Activated T-cell treated with anti-CD3 and anti-CD28 coated beads for 24 hours (primary cell): ENCODE data around the gene TMEM178A.

Experiments used
- DNase-seq: peaks from one replicate; pipeline ENCODE4 v3.0.0-alpha.2; 2020; ENCODE audit warnings: low read depth

TMEM178A gene

DNA sequence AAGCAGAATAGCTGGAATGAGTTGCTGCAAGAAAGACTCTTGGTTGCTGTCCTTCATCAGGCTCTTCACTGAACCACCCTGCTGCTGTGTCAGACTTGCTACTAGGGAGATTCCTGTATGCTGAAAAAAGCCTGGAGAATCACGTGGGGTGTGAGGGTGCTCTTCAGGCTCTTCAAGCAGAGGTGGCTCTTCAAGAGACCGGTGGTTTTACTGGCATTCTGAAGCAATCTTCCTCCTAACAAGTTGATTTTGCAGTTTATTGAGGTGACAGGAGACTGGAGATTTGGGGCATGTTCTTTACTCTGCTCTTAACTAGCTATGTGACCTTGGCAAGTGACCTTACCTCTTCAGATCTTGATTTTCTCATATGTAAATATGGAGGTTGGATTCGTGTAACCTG lies 14.1 kb downstream of the TMEM178A start:
- no peak for DNase-seq

DNA sequence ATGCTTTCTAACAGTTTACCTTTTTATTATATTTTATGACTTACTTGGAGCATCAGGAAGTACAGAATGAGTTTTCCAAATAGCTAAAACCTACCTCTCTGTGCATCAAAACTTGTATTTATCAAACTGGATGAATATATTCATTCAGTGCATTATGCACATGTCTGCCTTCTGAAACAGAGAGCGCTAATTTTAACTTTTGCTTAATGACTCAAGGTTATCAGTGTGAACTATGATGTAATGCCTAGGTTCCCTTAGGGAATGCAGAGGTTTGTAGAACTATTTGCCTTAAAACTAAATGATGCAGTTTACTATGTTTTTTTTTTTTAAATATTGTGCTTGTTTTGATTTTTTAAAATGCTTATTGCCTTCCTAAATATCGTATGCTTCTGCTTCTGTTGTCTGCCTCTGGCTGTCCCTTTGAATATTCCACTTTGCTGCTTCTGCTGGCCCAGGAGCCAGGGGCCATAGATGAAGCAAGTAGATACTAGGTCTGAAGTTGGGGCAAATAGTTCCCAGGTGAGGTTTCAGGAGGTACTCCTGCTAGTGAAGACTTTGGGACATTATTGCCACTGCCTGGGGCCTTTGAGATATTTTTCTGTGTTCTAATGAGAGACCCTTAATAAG lies 16.5 kb downstream of the TMEM178A start:
- no peak for DNase-seq

DNA sequence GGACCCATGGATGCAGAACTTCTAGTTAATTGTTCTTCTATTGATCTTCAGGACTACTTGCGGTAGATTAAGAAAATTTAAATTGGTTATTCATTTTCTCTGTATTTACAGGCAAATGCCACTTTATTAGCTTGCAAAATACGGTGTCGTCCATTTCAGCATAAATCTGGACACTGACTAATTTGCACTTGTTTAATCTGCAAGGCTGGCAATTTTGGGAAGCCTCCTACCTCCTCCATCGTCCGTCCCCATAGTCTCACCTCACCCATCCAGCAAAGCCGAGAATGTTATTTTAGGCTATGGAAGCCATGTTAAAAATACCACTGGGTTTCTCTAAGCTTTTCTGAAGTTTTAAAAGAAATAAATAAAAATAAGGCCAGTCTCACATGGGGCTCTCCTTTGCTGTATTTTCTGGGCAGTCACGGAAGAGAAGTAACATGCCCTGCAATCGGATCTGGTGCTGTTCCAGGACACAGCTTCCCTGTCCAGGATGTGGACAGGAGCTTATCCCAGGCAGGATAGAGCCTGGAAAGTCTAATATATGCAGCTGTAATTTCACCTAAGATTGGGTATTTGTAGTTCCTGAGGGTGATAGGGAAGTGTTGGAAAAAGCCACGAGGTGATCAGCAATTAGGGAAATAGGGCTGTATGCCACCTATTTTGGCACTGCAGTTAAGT lies 17.4 kb downstream of the TMEM178A start:
- no peak for DNase-seq

DNA sequence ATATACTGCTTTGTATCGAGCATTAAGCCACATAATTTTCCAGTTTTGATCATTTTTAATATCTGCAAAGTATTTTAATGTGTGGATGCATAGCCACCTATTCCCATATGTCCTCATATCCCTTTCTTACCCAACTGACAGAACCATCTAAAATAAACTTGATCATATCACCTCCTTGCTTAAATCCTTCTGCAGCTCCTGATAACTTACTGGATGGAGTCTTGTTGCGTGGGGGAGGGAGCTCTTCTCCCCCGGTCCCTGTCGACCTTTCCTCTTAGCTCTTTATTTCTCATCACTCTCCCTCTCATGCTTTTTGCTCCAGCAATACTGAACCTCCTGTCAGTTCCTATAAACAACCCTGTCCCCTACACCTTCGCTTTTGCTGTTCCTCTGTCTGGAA lies 18.7 kb downstream of the TMEM178A start:
- DNase-seq: no peak

DNA sequence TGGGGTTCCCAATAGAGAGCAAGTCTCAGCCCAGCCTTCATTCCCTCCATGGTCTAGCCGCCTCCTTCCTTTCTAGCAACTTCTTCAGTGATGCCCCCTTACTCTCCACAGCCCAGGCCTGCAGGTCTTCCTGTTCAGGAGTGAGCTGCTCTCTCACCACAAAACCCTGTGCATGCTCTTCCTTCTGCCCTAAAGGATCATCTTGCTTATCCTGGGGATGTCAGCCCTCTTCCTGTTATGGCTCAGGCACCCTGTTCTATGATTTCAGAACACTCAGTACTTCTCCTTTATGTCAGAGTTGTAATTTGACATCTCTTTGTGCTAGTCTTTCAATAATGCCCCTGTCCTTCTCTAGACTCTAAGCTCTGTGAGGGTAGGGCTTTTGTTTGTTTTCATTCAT lies 19.4 kb downstream of the TMEM178A start:
- DNase-seq: no peak

DNA sequence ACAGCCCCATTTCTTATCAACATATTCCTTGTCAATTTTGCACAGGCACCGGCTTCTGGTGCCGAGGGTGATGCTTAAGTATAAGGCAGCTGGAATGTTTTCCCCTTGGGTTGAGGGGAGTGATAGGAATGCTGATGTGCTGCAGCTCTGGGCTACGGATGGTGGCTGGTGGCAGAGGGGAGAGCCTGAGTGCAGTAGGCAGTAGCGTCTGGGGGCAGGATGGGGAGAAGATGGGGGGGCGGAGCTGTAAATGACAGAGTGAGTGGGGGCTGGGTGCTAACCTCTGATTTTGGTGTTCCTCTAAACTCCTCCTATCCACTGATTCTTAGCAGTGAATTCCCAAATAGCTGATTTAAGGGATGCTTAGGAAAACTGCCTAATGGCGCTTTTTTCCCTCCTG lies 20.7 kb downstream of the TMEM178A start:
- no peak for DNase-seq

DNA sequence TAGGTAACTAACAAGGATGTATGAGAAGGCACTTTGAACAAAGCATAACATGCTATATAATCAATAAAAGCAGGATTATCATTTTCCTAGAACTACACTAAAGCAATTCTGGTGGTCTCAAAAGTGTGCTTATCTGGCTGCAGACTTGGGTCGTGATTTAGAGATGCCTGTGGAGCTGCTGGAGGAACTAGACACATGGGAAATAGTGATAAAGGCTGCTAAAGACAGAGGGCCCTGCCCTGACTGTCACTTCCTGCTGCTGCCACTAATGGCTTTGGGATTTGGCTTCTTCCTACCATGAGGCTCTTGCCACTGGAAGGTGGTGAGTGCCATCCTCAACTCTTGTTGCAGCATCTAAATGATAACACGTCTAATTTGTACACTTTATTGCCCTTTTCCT lies 22.5 kb downstream of the TMEM178A start:
- DNase-seq: no peak

DNA sequence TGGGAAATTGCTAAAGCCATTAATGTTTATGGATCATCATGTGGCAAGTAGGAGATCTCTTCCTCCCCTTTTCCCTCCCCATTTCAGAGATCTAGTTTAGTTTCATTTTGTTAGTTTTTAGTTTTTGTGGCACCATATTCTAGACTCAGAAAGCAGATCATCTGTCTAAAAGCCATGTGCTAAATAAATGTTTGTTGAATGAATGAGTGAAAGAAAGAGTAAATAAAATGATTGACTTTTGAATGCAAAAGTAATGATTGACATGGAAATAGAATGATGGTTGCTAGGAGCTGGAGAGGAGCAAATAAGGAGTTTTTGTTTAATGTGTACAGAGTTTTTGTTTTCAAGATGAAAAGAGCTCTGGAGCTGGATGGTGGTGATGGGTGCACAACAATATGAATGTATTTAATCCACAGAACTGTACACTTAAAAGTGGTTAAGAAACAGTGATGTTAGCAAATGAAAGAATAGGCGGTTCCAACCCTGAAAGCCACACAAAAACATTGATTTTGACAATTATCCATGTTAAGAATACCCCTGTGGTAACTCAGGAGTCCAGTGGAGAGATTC lies 23.6 kb downstream of the TMEM178A start:
- no peak for DNase-seq

DNA sequence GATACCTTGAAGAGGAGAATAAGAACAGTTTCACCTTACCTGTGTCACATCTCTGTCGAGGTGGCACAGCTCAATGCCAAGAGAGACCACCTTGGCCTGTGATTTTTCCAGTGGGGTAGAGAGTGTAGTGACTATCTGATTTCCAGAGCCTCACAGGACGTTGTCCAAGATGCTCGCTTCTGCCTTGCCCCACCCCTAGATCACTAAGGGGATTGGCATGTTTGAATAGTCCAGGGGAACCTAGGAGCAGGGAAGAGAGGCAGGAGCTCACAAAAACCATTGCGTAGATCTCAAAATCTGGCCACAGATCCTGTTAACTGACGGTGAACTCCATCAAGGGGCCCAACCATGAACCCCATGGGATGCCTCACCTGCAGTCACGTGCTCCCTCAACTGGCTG lies 24.2 kb downstream of the TMEM178A start:
- DNase-seq: no peak

DNA sequence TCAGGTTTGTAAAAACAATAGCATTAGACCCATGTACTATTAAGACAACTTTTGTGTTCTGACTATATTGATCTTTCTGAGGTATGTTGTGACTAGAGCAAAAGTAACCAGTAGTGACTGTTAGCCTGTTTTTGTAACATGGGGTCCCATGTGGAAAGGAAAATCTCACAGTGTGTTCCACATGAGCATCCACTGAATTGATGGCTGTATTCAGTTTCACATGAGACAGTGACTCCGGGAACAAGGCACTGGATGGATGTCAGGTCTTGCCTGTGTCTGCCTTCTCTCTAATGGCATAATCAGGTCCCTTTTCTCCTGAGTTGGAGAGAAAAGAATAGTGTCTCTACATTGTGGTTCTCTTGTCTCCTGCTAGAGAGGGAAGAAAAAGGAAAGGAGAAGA lies 27.5 kb downstream of the TMEM178A start:
- no peak for DNase-seq

DNA sequence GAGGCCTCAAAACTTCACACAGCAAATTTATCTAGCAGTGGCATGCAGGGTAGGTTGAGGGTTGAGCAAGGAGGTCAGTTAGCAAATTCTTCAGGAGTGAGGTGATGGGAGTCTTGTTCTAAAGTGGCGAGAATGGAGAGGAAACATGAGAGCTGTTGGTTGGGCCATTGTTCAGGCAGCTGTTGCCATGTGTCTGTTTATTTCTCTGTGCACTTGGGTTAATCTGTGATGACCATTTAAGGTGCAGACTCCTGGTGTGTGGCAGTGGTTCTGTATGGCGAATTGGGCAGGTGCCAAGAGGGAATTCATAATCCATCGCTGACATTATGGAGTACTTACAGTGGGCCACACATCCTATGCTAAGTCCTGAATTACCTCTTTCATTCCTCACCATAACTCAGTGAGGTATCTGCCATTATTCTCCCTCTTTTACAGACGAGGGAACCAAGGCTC lies 30.4 kb downstream of the TMEM178A start:
- DNase-seq: no peak

DNA sequence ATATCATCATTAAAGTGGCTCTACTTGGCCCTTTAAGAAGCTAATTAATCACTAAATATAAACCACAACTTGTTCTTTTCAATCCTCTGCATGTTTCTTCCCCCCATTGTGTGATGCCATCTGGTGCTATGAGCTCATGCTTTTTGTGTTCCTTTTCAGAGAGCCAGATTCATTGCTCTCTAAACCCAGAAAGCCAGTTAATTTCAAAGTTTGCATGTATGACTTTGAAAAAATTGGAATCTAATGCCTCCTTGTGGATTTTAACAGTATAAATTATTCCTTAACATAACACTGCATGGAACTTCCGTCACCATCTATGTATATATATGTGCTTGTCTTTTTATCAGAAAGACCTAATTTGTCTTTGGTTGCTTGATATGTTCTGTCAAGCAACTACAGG lies 31.1 kb downstream of the TMEM178A start:
- DNase-seq: no peak

DNA sequence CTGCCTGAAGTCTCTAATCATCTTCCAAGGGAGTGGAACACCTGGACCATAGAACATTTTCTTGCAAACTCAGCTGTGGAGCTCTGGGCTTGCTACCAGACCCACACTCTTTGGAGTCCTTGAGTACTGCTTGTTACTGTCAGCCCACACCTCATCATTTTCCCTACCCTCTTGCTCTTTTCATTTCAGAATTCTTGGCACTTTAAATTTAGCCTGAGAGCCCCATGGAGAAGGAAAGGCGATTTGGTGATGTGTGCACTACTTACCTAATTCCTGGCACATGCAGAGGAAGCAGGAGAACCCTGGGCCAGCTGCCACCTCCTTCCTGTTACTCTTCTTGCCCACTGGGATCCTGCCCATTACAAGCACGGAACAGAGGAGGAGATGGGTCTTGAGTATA lies 31.7 kb downstream of the TMEM178A start:
- no peak for DNase-seq

DNA sequence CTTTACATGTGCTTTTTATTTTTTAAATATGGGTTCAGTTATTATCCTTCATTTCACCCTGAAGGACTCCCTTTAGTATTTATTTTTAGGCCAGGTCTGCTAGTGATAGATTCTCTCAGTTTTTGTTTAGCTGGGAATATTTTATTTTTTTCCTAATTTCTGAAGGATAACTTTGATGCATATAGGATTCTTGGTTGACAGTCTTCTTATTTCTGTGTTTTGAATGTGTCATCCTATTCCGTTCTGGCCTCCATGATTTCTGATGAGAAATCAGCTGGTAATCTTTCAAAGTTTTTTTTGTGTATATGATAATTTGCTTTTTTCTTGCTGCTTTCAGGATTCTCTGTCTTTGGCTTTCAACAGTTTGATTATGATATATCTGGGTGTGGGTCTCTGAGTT lies 35.4 kb downstream of the TMEM178A start:
- no peak for DNase-seq

DNA sequence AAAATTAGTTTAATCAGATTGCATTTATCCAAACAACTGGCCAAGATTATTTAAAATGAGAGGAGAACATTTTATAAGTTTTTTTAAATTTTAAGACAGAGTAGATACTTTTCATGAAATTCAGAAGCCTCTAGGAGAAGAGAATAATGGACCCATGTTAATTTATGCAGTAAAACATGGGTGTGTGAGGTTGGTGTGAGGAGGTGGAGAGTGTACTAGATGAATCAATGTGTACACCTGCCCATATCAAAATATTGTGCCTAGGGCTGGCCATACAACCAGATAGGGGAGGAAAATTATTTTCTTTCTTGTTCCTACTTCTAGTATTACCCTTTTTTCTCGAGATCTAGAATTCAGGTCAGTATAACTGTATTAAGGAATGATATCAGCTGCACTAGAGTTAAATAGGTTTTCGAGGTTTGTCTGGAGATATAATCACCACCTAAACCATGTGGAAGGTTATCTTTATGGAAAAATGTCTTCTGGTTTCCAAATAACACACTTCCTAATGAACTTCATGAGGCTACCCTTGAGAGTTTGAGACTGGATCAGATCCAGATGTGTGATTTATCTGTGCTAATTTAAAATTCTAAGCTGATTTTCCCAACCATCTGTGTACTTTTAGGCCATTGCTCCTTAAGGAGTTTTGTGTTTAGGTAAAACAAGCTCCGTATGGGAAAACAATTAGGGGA lies 37.6 kb downstream of the TMEM178A start:
- DNase-seq: no peak

DNA sequence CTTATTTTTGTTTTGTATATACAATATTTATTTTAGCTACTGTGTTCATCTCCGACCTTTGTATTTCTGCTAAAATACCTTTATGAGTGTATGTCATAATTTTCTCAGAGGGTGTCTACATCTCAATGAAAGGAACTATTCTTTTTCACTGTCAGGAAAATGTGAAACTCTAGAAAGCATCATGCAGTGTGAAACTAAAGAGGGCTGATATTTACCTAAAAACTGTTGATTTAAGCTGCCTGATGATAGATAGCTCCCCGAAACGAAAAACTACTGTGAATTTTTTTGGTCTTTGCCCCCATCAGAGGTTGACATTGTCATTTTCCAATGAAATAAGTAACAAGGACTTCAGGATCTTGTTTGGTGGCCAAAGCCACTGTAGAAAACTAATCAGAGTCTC lies 38.8 kb downstream of the TMEM178A start:
- DNase-seq: no peak

DNA sequence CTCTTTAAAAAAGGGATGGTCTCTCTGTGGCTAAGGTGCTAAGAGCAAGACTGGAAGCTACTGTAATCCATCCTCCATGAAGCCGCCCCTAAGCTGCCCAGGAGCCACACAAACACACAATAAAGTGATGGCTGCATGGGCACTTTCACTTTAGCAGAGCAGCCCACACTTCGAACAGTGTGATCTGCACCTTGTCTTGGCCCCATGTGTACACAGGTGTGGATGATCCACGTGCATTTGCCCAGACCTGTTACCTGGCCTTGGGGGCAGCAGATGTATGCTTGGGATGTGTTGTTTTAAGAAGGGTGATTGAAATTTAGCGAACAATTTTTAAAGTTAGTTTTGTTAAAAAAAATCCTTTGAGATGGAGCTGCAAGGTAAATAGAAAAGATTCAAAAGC lies 39.9 kb downstream of the TMEM178A start:
- DNase-seq: no peak

DNA sequence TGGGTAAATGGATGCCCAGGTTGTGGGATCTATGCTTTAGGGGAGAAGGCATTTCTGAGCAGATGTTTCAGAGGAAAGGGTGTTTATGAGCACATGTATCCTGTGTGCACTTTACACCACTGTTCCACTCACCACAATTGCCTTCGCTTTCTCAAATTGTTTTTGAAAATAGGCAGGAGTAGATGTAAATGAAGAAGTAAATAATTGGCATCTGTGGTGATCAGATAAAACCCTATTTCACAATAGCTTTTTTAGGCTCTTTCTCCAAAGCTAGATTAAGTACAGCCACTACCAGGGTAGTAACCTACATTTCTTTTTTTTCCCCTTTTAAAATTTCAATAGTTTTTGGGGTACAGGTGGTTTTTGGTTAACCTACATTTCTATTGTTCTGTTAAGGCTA lies 40.6 kb downstream of the TMEM178A start:
- DNase-seq: no peak

DNA sequence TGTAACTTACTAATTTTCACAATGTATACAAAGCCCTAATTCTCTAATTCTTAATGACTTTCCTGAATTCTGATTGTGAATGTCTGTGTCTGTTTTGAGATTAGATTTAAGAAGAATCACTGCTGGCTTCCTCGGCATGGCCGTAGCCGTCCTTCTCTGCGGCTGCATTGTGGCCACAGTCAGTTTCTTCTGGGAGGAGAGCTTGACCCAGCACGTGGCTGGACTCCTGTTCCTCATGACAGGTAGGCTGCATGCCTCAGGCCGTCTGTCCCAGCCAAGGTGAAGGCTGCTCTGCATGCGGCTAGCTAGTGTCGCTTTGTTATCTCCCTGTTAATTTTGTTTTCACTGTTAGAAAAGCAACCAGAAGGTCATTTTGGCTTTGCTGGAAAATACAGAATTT lies 41.2 kb downstream of the TMEM178A start:
- no peak for DNase-seq

DNA sequence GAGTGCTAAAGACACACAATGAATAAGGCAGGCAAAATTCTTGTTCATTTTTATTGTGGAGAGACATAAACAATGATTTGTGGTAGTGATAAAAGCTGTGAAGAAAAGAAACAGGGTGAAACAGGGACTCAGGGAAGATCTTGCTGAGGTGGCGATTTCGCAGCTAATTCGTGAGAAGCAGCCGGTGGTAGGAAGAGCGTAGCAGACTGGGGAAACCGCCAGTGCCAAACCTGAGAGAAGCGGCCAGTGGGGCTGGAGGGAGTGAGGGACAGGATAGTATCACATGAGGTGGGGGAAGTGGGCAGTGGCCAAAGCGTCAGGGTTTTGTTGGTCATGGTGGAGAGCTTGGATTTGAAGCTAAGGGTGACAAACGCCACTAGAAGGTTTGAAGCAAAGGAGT lies 42.3 kb downstream of the TMEM178A start:
- no peak for DNase-seq

DNA sequence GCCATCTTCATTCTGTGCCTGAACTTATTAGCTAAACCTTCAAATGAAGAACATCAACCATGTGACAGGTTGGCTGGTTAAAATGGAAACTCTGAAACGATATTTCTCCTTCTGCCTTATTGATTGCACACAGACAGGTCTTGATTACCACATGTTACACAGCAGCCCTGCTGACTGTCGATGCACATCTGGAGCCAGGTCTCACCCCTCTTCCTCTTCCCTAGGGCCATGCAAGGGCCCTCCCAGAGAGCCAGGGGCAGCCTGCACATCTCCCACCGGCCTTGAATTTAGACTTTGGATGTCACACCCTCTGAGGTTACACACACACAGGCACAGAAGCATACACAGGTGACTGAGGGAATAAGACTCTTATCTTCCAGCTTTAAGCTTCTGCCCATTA lies 45.1 kb downstream of the TMEM178A start:
- no peak for DNase-seq

DNA sequence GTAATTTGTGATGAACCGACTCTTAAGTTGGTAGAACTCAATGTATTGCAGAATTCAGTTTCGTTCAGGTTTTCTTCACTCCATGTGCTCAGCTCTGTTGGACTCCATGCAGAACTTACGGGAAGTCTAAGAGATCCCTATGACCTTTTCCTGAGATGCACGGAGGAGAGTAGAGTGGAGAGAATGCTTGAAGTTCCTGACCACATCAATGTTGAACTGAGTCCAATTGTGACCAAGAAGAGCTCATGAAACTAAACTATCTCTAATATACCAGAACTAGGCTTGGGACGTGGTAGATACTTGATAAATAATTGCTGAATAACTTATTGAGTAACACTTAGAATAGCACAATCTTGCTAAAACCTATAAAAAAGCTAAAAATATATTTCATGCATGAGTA lies 47.2 kb downstream of the TMEM178A start:
- DNase-seq: no peak

DNA sequence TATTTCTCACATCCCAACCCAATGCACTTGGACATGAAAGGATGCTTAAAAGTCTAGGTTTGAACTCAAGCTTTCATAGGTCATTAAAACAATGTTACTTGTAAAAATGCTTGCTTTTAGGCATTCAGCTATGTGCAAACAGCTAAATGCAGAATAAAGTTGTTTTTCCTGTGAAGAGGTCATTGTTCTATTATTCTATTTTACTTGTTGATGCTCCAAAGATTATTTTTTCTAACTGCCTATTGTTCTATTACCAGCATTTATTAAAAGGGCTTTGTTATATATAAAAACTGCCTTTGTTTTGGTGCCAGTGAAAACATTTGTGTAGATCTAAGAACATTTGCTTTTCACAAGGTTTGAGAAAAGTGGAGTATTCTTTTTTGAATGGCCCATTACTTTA lies 49.4 kb downstream of the TMEM178A start:
- DNase-seq: no peak
